Large intestine (tissue), 3 donors: ENCODE measurements around the gene TRMU. TPM values are rescaled to one million over a fixed set of nuclear protein-coding genes. Genes with fewer than 3 reads are reported as not detected.
"Not testable (repeated sequence)": the region's sequence is repeated elsewhere in the genome, so short reads cannot be mapped to it uniquely, and the experiment has no call there.

Source experiments
- DNase-seq, 2 donors: peaks; one replicate each; pipeline versions ENCODE4 v3.0.0 to v3.0.0-alpha.2; 2013
- H3K27ac ChIP-seq: one replicate; pipeline ENCODE4 v1.5.1; 2013; ENCODE audit warnings: low read length
- H3K27me3 ChIP-seq: 2 replicates; pipeline ENCODE4 v1.6.1; 2013; ENCODE audit warnings: low read length; ENCODE audit not compliant: control insufficient read depth, insufficient read depth
- H3K36me3 ChIP-seq: 2 replicates; pipeline ENCODE4 v1.6.1; 2013; ENCODE audit warnings: low read length; ENCODE audit not compliant: control insufficient read depth, insufficient read depth
- H3K4me1 ChIP-seq: one replicate; pipeline ENCODE4 v1.6.1; 2013; ENCODE audit warnings: low read length; ENCODE audit not compliant: control insufficient read depth, insufficient read depth
- H3K4me3 ChIP-seq: one replicate; pipeline ENCODE4 v1.5.1; 2013; ENCODE audit warnings: low read length
- H3K9me3 ChIP-seq: one replicate; pipeline ENCODE4 v1.6.1; 2013; ENCODE audit warnings: mild to moderate bottlenecking, low read depth, low read length, moderate library complexity; ENCODE audit not compliant: control insufficient read depth
- WGBS: methylation state at CpG from one replicate; pipeline ENCODE4 v1.1.5; 2013; ENCODE audit warnings: low lambda C conversion rate; ENCODE audit not compliant: insufficient coverage; 5-methylcytosine and 5-hydroxymethylcytosine counted together
- polyA plus RNA-seq: library from polyadenylated mRNA; unstranded; fragments of 120-200 nt; gene quantifications from one replicate; pipeline ENCODE4 v1.2.1, GENCODE V29; 2013

Gene TRMU
- polyA plus RNA-seq, 1 donor: 42.3 TPM

DNA sequence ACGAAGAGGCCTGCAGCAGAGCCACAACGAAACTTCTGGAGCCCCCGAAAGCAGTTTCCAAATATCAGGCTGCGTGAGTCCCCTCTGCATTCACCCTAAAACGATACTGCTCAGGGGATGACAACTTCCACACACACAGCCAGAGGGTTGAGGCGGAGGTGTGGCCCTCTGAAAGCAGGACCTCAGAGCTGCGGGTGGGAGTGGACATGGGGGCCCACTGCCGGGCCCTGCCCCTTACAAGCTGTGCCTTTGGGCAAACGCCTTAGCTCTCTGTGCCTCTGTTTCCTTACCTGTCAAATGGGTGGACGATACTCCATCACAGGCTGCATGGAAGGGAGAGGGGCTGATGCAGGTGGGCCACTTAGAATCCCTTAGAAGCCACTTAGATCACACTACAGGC is 53.1 kb downstream of the TRMU start:
- Histone ChIP-seq H3K4me3 (no peak overlapping the region), H3K27me3 (no peaks in the 10 kb centered on the region), H3K36me3 (no peaks in the 10 kb centered on the region), H3K4me1 (no peaks in the 10 kb centered on the region), H3K9me3 (peaks cover 7% of the 10 kb centered on the region), H3K27ac (no peak overlapping the region)
- no peak for DNase-seq
- no CpG with 5 or more reads among the region's 10 CpGs for WGBS

DNA sequence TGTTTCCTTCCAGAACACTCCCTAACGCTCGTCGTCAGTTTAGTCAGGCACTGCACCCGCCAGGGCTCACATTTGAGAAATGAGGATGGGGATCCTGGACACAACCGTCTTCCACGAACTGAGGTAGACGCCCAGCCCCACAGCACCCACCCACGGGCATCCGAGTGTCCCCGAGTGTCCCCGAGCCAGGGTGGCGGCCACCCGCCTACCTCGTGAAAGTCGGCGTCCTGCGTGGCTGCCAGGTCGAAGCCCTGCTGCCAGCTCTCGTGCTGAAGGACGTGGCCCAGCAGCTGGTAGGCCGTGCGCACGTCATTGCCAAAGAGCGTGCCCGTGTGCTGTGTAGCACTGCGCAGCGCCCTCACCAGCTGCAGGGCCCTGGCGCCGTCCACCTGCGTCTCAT is 53.6 kb downstream of the TRMU start:
- DNase-seq: no peak
- Histone ChIP-seq H3K27me3 (no peaks in the 10 kb centered on the region), H3K27ac (no peak overlapping the region), H3K4me1 (no peaks in the 10 kb centered on the region), H3K36me3 (no peaks in the 10 kb centered on the region), H3K9me3 (peaks cover 7% of the 10 kb centered on the region), H3K4me3 (no peak overlapping the region)
- WGBS: no CpG with 5 or more reads among the region's 30 CpGs

DNA sequence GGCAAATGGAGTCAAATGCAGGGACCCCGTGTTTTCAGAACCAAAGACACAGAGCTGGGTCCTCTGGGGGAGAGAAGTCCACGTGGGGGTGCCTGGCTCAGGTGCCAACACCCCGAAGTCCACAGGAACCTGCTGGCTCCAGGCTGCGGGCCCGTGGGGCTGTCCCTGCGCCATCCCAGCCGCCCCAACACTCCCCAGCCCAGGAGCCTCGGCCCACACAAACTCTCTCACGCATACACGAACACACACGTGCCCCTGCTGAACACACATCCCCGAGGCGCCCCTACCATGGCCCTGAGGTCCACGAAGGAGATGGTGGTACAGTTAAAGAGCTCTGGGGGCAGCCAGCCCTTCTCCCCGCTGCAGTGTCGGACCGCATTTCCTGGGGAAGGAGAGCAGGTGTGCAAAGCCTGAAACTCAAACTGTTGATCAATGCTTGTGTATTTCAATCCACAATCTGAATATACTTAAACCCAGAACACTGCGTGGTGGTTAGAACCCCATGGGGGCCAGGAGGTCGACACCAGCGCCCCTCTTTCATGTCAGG is 54.7 kb downstream of the TRMU start:
- Histone ChIP-seq H3K27ac (no peak overlapping the region), H3K36me3 (no peaks in the 10 kb centered on the region), H3K9me3 (peaks cover 4% of the 10 kb centered on the region), H3K4me1 (no peaks in the 10 kb centered on the region), H3K27me3 (no peaks in the 10 kb centered on the region), H3K4me3 (no peak overlapping the region)
- no peak for DNase-seq
- no CpG with 5 or more reads among the region's 20 CpGs for WGBS

DNA sequence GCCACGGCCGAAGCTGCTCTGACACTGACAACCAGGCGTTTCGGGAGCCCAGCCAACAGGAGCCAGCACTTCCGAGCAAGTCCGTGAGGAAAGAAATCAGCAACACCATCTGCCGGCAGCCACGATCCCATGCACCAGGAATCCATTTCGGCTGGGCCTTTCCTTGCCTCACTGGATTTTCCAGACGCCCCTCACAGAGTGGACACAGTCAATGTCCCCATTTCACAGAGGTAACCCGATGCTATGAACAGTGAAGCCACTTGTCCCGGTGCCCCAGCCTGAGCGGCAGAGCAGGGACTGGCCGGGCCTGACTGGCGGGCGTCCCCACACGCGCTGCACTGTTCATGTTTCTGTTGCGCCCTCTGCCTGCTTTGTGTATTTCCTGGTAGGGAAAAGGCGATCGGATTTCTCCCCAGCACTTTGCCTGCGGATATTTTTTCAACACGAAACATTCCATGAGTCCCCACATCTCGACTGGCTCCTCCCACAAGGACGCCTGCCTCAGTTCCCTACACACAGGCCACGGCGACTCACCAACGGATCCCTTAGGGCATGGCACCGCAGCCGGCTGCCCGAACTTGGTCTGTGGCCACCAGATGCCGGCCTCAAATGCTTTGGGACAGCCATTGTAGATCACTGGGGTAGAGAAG is 55.3 kb downstream of the TRMU start:
- no peak for DNase-seq
- H3K27ac ChIP-seq: no peak overlapping the region
- H3K4me1 ChIP-seq: no peaks in the 10 kb centered on the region
- H3K27me3 ChIP-seq: no peaks in the 10 kb centered on the region
- H3K9me3 ChIP-seq: peaks cover 4% of the 10 kb centered on the region
- 78% methylated on average over 4 of the region's 32 CpGs for WGBS
- H3K36me3 ChIP-seq: no peaks in the 10 kb centered on the region
- no peak overlapping the region for H3K4me3 ChIP-seq

DNA sequence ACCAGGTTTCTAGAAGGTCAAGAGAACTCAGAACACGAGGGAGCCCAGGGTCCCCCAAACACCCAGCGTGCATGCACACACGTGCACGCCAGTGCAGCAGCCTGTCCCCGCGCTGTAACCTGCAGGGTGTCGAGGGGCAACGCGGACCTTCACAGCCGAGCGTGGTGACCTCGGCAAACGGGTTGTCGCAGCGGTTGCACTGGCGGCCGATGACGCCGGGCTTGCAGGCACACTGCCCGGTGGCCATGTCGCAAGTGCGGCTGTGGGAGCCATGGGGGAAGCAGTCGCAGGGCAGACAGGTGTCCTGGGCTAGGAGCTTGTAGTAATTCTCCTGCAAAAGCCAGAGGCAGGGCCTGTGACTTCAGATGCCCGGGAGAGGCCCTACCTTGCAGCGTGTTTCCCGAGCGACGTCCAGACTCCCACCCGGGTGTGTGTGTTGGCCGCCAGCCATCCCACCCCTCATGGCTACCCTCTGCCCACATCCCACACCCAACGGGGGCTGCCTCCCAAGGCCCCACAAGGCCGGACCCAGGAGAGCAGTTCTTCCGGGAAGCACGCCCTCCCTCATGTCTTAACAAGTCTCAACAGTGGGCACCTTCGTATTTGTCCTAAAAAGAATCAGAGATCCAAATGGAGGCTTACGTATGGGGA is 56.1 kb downstream of the TRMU start:
- no CpG with 5 or more reads among the region's 36 CpGs for WGBS
- Histone ChIP-seq H3K36me3 (no peaks in the 10 kb centered on the region), H3K27ac (no peak overlapping the region), H3K9me3 (peaks cover 4% of the 10 kb centered on the region), H3K27me3 (no peaks in the 10 kb centered on the region), H3K4me3 (no peak overlapping the region), H3K4me1 (no peaks in the 10 kb centered on the region)
- no peak for DNase-seq

DNA sequence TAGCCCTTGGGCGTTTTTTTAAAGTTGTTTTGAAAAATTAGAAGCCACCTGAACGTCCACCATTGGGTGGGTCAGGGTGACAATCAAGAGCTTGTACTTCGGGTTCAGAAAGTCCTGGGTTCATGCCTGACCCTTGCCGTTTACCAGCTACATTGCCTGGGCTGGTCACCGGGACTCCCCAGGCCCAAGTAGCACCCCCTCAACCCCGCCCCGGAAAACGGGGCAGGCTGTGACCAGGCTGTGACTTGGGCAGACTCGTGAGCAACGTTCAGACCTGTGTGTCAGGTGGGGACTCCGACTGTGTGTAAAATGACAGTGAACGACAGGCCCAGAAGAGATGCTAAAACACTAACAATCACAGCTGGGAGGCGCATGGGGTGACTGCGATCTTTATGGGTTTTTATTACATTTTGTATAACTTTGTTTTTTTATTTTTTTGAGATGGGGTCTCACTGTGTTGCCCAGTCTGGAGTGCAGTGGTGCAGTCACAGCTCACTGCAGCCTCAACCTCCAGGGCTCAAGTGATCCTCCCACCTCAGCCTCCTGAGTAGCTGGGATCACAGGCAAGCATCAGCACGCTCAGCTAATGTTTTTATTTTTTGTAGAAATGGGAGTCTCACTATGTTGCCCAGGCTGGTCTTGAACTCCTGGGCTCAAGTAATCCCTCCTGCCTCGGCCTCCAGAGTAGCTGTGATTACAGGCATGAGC is 56.8 kb downstream of the TRMU start:
- Histone ChIP-seq H3K4me3 (no peak overlapping the region), H3K36me3 (no peaks in the 10 kb centered on the region), H3K9me3 (peaks cover 4% of the 10 kb centered on the region), H3K27me3 (no peaks in the 10 kb centered on the region), H3K27ac (no peak overlapping the region), H3K4me1 (no peaks in the 10 kb centered on the region)
- WGBS: 100% methylated on average over 1 of the region's 16 CpGs
- DNase-seq: no peak

DNA sequence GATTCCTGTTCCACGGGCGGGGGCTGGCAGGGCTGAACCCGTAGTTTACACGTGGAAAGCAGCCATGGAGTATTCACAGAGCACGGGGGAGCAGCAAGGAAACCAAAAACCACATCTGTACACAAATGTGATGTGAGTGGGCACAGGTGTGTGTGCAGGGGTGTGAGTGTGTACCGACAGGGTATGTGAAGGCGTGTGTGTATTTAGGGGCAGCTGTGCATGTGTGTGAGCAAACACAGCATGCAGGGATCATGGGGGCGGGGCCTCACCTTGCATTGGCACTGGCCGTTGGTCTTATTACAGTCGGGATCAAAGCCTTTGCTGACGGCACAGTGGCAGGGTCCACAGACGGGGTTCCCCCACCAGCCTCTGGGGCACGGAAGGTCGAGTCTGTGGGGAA is 58.4 kb downstream of the TRMU start:
- Histone ChIP-seq H3K9me3 (peaks cover 4% of the 10 kb centered on the region), H3K4me3 (no peak overlapping the region), H3K27me3 (no peaks in the 10 kb centered on the region), H3K27ac (no peak overlapping the region), H3K36me3 (no peaks in the 10 kb centered on the region), H3K4me1 (no peaks in the 10 kb centered on the region)
- WGBS: no CpG with 5 or more reads among the region's 14 CpGs
- DNase-seq: no peak

DNA sequence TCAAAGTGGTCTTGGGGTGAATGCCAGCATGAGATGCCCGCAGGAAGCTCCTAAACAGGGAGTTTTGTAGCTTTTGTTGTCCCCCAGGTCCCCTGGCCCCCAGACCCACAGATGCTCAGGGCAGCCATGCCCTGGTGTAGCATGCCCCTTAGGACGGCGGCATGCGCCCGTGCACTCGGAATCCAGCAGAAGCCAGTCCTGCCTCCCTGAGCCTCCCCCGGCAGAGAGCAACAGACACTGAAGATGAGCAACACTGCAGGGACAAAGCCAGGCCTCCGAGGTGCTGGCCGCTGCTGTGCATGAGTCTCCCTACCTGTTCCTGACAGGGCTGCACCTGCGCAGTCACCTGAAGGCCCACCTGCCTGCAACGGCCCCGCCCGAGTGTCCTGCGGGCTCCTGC is 59.1 kb downstream of the TRMU start:
- DNase-seq: no peak
- Histone ChIP-seq H3K4me3 (no peak overlapping the region), H3K9me3 (peaks cover 4% of the 10 kb centered on the region), H3K27me3 (no peaks in the 10 kb centered on the region), H3K36me3 (no peaks in the 10 kb centered on the region), H3K4me1 (no peaks in the 10 kb centered on the region), H3K27ac (no peak overlapping the region)
- WGBS: no CpG with 5 or more reads among the region's 14 CpGs

DNA sequence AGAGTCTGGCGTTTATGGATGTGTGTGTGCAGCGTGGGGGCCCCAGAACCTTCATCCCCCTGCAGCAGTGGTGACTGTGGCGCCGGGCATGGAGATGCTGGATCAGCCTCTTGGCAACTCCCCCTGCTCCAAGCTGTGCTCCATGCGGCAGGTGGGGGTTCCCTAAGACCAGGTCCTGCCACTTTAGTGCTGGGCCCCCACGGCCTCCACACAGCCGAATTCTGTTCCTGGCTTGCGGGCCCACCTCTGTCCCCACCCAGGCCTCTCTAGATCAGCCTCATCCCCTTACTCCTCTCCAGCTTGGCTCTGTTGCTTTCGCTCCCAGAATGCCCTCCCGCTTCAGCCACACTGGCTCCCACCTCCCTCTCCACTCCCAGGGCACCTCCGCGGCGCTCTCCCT is 59.6 kb downstream of the TRMU start:
- no peak for DNase-seq
- WGBS: no CpG with 5 or more reads among the region's 13 CpGs
- H3K27ac ChIP-seq: no peak overlapping the region
- H3K4me3 ChIP-seq: no peak overlapping the region
- peaks cover 4% of the 10 kb centered on the region for H3K9me3 ChIP-seq
- no peaks in the 10 kb centered on the region for H3K36me3 ChIP-seq
- no peaks in the 10 kb centered on the region for H3K27me3 ChIP-seq
- H3K4me1 ChIP-seq: no peaks in the 10 kb centered on the region

DNA sequence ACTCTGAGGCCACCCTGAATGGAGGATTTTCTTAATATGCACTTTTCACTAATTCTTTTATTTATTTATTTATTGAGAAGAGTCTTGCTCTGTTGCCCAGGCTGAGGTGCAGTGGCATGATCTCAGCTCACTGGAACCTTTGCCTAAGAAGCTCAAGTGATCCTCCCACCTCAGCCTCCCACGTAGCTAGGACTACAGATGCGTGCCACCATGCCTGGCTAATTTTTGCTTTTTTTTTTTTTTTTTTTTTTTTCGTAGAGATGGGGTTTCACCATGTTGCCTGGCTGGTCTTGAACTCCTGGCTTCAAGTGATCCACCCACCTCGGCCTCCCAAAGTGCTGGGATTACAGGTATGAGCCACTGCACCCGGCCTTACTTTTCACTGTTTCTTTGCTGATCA is 61.5 kb downstream of the TRMU start:
- not testable (repeated sequence) for H3K4me3 ChIP-seq, DNase-seq, H3K9me3 ChIP-seq, H3K4me1 ChIP-seq, H3K27me3 ChIP-seq, H3K36me3 ChIP-seq, H3K27ac ChIP-seq
- WGBS: no CpG with 5 or more reads among the region's 5 CpGs
